Uterus (tissue), 4 donors: ENCODE data around the gene APCDD1. TPM values are rescaled to one million over a fixed set of nuclear protein-coding genes. Genes with fewer than 3 reads are reported as not detected.
A peak's percentile ranks its signal among the peaks of the same experiment; 100 is the strongest.

Experiments used
- DNase-seq, 2 donors: peaks; one replicate each; pipeline ENCODE4 v3.0.0-alpha.2; 2019 to 2020
- H3K27ac ChIP-seq, 2 donors: fragments of 200-600 bp; sonication (generic); 1 replicate in 1 of 2; 2 replicates in 1 of 2; pipeline ENCODE4 v1.5.1; 2016 to 2018
- H3K27me3 ChIP-seq, 2 donors: fragments of 200-600 bp; sonication (generic); one replicate each; pipeline ENCODE4 v1.5.1; 2018 to 2019; ENCODE audit warnings: control low read depth in 1 of 2
- H3K36me3 ChIP-seq, 2 donors: fragments of 200-600 bp; sonication (generic); one replicate each; pipeline ENCODE4 v1.5.1; 2019; ENCODE audit warnings: control low read depth in 1 of 2
- H3K4me1 ChIP-seq, 2 donors: fragments of 200-600 bp; sonication (generic); one replicate each; pipeline ENCODE4 v1.5.1; 2018 to 2019; ENCODE audit warnings: control low read depth in 1 of 2
- H3K4me3 ChIP-seq, 2 donors: fragments of 200-600 bp; sonication (generic); 1 replicate in 1 of 2; 2 replicates in 1 of 2; pipeline ENCODE4 v1.5.1; 2018 to 2019; ENCODE audit warnings: mild to moderate bottlenecking in 1 of 2
- H3K9me3 ChIP-seq, 2 donors: fragments of 200-600 bp; sonication (generic); one replicate each; pipeline ENCODE4 v1.5.1; 2019; ENCODE audit warnings: control low read depth in 1 of 2
- CTCF ChIP-seq, 4 experiments: fragments of 200-600 bp in 2 of 4; fragments of 450-650 bp in 2 of 4; sonication (generic) in 2 of 4; IDR thresholded peaks; one replicate each; pipeline ENCODE4 v1.5.1; 2016 to 2019; ENCODE audit warnings: antibody characterized with exemption in 4 of 4, mild to moderate bottlenecking in 2 of 4, moderate library complexity in 1 of 4
- POLR2A ChIP-seq, 2 donors: fragments of 450-650 bp; IDR thresholded peaks; one replicate each; pipeline ENCODE4 v1.6.1; 2016; ENCODE audit warnings: antibody characterized with exemption in 2 of 2, mild to moderate bottlenecking in 1 of 2, moderate library complexity in 1 of 2
- intact Hi-C: fragments of 100-400 bp; cut with DNase I; formaldehyde crosslinking; loops from one replicate; pipeline ENCODE4 v1.15.1; 2023; ENCODE audit warnings: low total_unique reads
- total RNA-seq, 4 donors: library from RNA; depleted of rRNA in 3 of 4; stranded (reverse); fragments of >200 nt in 3 of 4; gene quantifications; one replicate each; pipeline versions ENCODE4 v1.1.0 to v1.2.4, GENCODE V29; 2014 to 2023
- donor health status: DM: yes; HTN: yes; CAD: no.

APCDD1 gene
- total RNA-seq, 4 donors from 2014 or later, result 8.2 to 288 (median 113) TPM

GRCh38 chr18:10475276-10475653 lies 20.8 kb downstream of the APCDD1 start:
- no peaks in the 10 kb centered on the region for H3K9me3 ChIP-seq
- intact Hi-C loops, result no loop called here
- no peak for DNase-seq
- peaks cover 0 to 15% of the 10 kb centered on the region in 2 donors for H3K4me1 ChIP-seq
- H3K27me3 ChIP-seq, result no peaks in the 10 kb centered on the region
- no peak overlapping the region for H3K4me3 ChIP-seq
- no peaks in the 10 kb centered on the region for H3K36me3 ChIP-seq
- H3K27ac ChIP-seq, result peak overlapping the region; percentile 58 to 76
- TF ChIP-seq CTCF (IDR thresholded peaks at IDR 0.05) (no peak), POLR2A (IDR thresholded peaks at IDR 0.05) (no peak)

GRCh38 chr18:10475654-10476291 lies 21.3 kb downstream of the APCDD1 start:
- H3K4me1 ChIP-seq, result peaks cover 0 to 15% of the 10 kb centered on the region in 2 donors
- peak overlapping the region; percentile 58 to 76 for H3K27ac ChIP-seq
- DNase-seq, result no peak
- no peaks in the 10 kb centered on the region for H3K36me3 ChIP-seq
- H3K9me3 ChIP-seq, result no peaks in the 10 kb centered on the region
- no peaks in the 10 kb centered on the region for H3K27me3 ChIP-seq
- intact Hi-C loops, result no loop called here
- TF ChIP-seq CTCF (IDR thresholded peaks at IDR 0.05), result no peak
- no peak for TF ChIP-seq POLR2A (IDR thresholded peaks at IDR 0.05)
- H3K4me3 ChIP-seq, result no peak overlapping the region

GRCh38 chr18:10476338-10476791 lies 21.9 kb downstream of the APCDD1 start:
- intact Hi-C loops, result no loop called here
- DNase-seq, result peak in 1 of 2 donors; percentile 36
- TF ChIP-seq CTCF (IDR thresholded peaks at IDR 0.05) (no peak), POLR2A (IDR thresholded peaks at IDR 0.05) (no peak)
- Histone ChIP-seq H3K9me3 (no peaks in the 10 kb centered on the region), H3K36me3 (no peaks in the 10 kb centered on the region), H3K27ac (peak overlapping the region; percentile 58 to 76), H3K4me3 (no peak overlapping the region), H3K4me1 (peaks cover 0 to 15% of the 10 kb centered on the region in 2 donors), H3K27me3 (no peaks in the 10 kb centered on the region)

GRCh38 chr18:10477121-10477862 lies 22.9 kb downstream of the APCDD1 start:
- H3K9me3 ChIP-seq, result no peaks in the 10 kb centered on the region
- H3K4me3 ChIP-seq, result no peak overlapping the region
- peaks cover 0 to 15% of the 10 kb centered on the region in 2 donors for H3K4me1 ChIP-seq
- TF ChIP-seq CTCF (IDR thresholded peaks at IDR 0.05), result no peak
- no peak for TF ChIP-seq POLR2A (IDR thresholded peaks at IDR 0.05)
- intact Hi-C loops, result no loop called here
- peak overlapping the region; percentile 58 to 76 for H3K27ac ChIP-seq
- no peaks in the 10 kb centered on the region for H3K27me3 ChIP-seq
- no peak for DNase-seq
- no peaks in the 10 kb centered on the region for H3K36me3 ChIP-seq

- Histone ChIP-seq H3K4me1 (peaks cover 0 to 15% of the 10 kb centered on the region in 2 donors), H3K4me3 (no peak overlapping the region), H3K9me3 (no peaks in the 10 kb centered on the region), H3K36me3 (no peaks in the 10 kb centered on the region), H3K27me3 (no peaks in the 10 kb centered on the region), H3K27ac (no peak overlapping the region)
- no peak for DNase-seq
- intact Hi-C loops, result no loop called here
- TF ChIP-seq CTCF (IDR thresholded peaks at IDR 0.05) (no peak), POLR2A (IDR thresholded peaks at IDR 0.05) (no peak)
These were observed 23.4 kb downstream of the APCDD1 start for GRCh38 chr18:10477863-10478260.
